HG02938 (cell line): ENCODE measurements around the gene ING4.

Source experiments
- ATAC-seq: cut with Tn5 transposase; IDR thresholded peaks from one replicate; pipeline ENCODE4 v1.9.1; 2021; ENCODE audit warnings: mild to moderate bottlenecking, moderate library complexity; ENCODE audit not compliant: unreplicated experiment

The ING4 gene

DNA sequence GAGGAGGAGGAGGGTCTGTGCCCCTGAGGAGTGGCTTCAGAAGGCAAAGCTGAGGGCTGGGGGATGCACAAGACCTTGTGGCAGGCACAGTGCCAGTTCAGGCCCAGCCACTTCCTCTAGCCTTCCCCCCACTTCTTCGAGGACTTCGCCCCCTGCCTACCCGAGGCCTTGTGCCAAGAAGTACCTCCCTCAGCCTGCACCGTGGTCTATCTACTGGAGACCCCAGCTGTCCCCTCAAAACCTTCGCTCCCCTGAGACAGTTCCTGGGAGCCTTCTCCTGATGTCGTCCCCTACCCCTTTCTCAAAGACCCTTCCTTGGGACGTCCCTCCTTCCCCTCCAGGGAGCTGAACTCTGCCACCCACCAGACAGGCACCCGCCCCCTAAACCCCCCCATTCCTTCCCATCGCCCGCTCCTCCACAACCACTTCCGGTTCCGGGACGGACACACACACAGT is 25.7 kb upstream of the ING4 start:
- peak; percentile 2 for ATAC-seq

DNA sequence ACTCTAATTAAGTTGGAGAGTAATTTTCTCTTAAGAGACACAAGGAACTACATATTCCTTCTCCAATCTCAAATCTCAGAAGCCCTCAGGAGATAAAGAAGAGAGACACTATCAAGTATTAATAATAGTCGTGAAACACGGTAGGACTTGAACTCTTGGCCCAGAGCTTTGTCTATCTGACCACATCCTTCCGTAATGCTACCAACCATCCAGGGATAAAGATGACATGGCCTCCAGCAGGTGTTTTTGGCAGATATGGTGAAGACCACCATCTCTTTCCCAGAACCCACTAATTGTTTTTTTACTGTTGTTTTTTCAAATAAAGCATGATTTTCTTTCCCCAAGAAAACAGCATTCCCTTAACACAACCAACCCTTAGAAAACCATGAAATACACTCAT is 22.9 kb upstream of the ING4 start:
- no peak for ATAC-seq

DNA sequence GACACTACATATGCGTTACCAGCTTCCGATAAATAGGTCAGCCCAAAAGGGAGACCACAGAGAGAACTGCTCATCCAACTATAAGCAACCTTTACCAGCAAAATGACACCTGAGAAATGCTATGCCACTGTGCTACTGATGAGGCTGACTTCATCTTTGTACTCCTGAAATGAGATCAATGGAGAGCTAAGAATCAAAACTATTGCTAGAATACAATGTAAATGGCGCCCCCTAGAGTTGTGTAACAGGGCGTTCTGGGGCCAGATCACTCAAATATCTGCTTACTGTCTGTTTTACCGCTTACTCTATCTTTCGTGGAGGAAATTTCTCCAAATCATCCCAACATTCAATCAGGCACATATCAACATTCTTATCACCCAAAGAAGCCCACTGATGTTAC is 21.7 kb upstream of the ING4 start:
- ATAC-seq: no peak

DNA sequence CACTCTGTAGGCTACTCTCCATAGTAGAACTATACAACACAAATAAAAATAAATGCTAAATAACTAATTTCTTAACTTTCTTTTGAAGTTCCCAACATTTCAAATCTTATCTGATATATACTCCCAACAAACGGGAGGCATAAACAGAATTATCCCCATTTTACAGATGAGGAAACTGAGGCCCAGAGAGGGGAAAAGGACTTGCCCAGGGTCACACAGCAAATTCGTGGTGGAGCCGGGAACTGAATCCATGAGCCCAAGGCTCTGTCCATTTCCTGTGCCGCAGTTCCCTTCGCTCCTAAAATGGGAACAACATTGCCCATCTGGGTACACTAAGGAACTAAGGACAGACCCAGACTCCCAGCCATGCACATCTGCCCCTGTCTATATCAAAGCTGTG is 14.0 kb upstream of the ING4 start:
- no peak for ATAC-seq

DNA sequence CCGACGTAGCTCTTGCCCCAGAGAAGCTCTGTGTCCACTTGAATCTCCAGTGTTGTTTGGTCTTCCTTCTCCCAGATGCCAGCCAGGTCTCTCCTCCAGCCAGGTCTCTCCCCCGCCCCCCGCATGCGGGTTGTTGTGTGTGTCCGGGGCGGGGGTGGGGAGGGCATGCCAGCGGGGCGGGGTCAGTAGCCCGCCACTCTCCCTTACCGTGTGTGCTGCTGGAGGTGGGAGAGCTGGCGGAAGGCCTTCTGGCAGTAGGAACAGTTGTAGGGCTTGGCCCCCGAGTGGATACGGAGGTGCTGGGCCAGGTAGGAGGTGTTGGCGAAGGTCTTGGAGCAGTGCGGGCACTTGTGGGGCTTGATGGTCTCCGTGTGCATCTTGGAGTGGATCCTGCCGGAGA is 9.2 kb upstream of the ING4 start:
- ATAC-seq: no peak

DNA sequence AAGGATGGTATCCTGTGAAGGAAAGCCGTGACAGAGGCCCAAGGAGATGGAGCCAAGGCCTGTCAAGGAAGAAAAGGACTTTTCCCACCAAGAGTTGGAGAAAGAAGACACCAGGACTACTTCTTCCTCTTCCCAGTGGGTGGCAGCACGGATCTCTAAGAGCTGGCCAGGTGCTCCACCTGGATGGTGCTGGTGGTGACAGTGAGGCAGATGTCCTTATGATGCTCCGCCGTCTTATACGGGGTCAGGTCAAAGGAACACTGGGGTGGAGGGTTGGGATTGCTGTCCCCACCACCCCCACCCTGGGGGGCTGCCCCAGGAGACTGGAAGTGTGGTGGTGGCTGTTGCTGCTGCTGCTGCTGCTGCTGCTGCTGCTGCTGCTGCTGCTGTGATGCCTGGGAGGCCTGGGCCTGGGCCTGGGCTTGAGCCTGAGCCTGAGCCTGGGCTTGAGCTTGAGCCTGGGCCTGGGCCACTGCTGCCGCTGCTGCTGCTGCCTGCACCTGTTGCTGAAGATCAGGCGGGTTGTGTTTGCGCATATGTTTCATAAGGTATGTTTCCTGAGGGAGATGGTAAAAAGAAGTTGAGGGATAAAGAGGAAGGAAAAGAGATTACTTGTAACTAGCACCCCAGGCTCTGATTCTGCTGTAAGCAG is 4.8 kb upstream of the ING4 start:
- no peak for ATAC-seq

DNA sequence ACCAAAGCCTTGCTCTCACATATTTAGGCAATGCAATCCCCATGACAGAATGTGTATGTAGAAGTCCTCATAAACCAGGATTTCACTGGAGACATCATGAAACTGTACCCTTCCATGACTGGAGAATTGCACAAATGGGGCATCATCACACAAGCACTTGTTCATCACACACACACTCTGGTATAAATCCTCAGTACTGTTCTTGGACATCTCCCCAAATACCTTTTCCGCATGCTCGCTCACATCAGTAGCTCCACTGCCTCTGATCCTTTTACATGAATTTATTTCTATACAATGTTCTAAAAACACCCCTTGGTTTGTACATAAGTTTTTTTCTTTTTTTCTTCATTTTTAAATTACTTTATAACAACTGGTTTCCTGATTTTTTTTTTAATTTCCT is 3.3 kb upstream of the ING4 start:
- ATAC-seq: no peak

DNA sequence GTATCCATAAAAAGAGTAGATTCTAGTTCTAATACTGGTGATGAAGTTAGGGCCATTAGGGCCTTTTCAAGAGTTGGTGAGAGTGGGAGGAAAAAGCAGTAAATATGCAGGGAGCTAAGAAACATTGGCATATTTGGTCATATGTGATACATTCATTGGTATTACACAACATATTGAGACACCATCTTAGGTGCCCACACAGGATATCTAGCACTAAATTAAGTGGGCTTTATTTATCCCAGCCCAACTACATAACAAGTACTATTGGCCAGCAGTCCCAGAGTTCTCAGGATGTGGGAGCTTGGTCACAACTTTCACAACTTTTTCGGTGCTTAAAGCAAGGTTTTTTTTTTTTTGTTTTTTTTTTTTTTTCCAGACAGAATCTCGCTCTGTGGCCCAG is 2.0 kb upstream of the ING4 start:
- ATAC-seq: no peak

DNA sequence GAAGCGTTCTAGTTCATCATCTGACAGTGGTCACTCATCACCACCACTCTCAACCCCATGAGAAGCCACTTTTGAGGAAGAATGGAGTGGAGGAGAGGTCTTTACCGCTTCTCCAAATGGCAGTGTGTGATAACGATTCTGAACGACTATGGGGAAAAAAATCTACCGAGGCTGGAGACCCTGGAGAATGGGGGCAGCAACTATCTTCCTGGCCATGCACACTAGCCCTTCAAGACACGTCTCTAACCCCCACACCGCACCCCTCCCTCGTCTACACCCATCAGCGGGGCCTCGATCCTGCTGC is 365 bp downstream of the ING4 start:
- ATAC-seq: no peak

DNA sequence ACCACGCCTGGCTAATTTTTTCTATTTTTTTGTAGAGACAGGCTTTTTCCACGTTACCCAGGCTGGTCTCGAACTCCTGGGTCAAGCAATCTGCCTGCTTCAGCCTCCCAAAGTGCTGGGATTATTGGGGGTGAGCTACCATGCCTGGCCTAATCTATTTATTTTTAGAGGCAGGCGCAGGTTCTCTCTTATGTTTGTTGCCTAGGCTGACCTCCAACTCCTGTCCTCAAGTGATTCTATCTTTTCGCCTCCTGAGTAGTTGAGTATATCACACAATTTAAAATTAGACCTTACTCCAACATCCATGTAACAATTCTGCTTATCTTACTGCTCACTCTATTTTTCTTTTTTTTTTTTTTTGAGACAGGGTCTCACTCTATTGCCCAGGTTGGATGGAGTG is 8.9 kb downstream of the ING4 start:
- ATAC-seq: no peak

DNA sequence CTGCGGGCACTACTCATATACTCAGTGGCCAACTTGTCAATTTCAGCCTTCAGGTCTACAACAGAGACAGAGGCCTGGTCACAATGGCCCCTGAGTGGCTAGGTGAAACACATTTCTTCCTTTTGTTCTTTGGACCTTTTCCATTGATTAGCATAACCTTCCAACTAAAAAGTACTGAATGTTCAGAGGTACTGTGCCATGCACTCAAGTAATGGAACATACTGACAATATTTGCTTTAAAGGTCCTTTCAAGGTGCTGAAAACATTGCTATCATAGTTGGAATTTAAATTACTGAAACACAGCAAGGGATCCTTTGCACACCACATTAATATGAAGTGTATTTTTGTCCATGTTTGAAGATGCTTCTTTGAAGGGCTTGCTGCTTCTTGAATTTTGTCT is 9.6 kb downstream of the ING4 start:
- no peak for ATAC-seq

DNA sequence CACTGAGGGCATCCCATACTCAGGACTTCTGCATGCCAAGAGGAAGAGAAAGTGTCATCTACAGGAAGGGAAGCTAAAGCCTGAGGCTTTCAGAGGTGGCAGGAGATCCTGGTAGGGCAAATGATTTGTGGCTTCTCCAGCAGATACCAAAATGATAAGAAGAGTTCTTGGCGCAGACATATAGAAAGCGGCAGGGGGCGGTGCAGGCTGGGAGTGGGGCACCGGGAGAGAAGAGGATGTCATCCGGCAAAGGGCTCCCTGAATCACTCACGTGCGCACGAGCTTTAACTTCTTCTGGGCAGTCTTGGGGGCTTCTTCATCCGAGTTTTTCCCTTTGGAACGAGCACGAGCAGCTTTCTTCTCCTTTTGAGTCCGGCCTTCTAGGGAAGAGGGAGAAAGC is 10.5 kb downstream of the ING4 start:
- no peak for ATAC-seq

DNA sequence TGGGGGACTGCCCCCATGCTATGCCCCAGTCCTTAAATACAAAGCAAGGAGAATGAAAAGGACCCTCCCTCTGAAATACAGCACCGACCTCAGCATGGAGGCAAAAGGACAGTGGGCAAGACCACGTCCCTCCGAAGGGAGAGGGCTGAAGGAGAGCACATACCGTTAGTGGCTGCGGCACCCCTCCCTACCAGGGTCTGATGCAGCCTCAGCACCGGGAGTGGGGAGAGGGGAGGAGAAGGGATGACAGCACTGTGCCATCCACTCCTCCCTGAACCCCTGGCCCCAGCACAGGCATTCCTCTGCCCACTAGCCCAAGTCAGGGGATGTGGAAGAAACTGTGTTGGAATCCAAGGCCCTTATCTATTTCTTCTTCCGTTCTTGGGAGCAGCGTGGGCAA is 12.1 kb downstream of the ING4 start:
- ATAC-seq: no peak

DNA sequence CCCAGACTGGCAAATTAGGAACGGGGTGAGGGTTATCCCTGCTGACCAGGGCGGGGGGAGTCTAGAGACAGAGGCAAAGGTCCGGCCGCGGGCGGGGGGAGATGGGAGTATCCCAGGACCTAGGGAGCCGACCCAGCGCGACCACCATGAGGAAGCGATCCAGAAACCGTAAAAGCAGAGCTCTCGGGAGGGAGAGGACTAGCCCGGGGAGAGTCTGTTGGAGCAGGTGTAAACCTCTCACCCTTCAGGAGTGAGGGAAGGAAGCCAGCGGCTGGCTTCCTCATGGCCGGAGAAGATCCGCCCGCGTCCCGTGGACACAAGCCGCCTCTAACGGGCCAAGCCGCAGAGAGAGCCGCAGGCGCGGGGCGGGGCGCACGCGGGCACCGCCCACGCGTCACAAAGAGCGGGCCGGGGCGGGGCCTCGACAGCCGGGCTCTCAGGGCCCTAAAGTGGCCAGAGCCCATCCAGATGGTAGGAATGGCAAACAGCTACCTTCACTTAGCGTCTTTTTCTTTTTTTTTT is 15.8 kb downstream of the ING4 start, which contains the start of gene ACRBP:
TSS of gene ACRBP (minus strand) at position 350 of the 522 bp plus-strand sequence. CDS start at position 284, 66 bp downstream.
- ATAC-seq: no peak

DNA sequence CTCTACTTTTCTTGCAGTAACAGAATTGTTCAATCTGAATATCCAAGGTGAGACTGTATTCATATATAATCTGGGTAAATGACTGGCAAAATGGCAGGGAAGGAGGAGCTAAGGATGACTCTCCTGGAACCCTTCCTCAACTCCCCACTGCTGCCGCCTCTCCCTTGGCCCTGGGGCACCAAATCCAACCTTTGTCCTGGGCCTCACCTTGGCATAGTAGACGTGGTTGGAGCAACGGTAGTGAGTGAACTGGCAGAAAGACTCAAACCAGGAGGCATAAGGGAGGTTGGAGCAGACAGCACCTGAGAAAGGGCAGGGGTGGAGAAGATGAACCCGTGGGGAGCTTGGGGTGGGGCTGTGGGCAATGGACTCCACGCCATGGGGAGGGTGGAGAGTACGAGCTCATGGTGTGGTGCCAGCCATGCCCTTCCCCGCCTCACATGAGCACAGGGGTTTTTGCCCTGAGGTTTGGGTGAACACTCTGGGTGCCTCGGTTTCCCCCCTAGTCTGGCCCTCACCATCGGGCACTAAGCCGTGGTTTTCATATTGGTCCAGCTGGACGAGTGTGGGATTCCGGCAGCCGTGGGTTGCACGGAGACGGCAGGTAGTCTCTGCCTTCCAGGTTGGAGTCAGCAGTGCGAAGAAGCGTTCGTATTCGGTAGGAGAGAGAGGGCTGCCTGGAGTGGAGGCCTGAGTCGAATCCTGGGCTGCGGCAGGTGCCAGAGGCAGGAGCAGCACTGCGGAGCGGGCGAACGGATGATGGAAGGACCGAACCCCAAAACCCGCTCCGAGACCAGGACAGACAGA is 16.4 kb downstream of the ING4 start:
- no peak for ATAC-seq

DNA sequence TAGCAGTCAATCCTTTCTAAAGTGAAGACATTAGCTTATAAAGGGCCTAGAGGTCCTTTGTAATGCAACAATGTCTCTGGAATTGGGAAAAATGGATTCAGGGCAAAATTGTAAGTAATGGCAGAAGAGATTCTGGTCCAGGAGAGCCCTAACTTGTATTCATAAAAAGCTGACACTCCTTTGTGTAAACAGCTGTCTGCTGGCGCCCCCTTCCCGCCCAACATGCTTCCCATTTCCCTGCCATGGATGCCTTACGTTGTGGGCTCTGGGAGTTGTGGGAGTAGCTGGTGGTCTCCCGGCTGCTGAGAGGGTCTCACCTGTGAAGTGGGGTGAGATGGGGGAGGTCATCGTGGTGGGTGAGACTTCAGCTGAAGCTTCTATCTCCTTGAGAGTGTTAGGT is 18.0 kb downstream of the ING4 start:
- no peak for ATAC-seq

DNA sequence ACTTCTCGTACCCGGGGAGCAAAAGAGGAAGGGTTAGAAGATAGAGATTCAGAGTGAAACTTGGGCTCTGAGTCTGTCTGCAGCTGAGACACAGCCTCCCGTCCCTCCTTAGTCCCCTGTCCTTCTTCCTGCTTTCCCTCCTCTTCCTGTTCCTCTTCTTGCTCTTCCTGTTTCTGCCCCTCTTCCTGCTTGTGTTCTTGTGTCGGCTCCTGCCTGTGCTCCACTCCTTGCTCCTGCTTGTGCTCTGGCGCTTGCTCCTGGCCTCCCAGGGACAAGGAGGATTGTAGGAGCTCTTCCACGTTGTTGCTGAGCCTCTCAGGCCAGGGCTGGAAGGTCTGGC is 18.7 kb downstream of the ING4 start:
- ATAC-seq: no peak

DNA sequence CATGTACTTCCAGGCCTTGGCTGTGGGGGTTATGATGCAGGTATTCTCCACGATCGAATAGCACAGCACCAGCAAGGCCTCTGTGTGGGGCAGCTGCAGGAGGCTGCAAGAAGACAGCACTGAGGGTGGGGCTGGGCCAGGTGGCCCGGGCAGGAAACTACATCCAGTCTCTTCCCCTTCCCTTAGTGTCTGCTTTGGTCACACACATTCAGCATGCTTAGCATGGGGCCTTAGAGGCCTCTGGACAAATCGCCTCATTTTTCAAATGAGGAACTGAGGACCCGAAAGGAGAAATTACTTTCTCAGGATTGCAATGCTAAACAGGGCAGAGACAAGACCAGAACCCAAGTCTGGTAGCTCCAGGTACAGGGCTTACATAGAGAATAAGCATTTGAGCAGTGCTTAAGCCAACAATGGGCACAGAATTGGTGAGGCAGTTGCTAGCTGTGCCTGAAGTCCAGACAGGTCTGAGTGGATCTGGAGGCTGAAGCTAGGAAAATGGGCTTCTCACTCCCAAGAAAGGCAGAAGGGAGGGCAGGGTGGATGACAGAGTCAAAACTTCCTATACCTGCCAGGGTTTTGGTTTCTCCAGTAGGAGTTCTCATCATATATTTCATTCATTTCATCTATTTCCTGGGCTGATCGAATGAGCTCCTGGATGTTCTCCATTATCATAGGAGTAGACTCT is 19.2 kb downstream of the ING4 start:
- no peak for ATAC-seq

DNA sequence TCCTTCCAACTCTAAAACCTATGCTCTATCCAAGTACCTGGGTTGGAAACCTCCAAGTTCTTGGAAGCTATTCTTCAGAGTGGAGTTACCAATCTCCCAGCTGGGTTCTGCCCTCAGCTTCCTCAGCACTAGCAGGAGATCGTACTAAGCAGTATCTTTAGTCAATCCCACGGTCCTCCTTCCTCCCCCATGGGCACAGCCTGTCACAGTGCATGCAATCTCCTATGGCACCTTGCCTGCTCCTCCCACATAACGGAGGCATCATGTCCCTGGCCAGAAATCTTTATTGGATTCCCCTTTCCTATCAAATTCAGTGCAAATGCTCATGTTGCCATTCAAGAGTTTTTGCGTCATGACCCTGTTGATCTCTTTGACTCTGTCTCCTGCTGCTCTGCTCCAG is 21.8 kb downstream of the ING4 start:
- ATAC-seq: no peak

DNA sequence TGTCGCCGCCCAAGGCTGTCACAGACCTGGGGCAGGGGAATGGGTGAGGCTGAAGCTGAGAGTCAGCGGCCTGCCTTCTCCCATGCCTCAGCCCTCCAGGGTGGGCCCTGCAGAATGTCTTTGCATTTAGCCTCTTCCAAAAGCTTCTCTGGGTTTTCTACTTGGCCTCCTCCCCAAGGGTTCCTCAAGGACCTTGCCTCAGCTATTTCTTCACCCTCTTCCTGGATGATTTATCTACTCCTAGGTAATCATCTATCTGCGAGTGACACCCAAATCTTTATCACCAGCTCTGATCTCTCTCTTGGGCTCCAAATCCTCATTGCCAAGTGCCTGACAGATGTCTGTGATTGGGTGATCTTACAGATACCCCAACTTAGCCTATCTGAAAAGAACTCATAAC is 22.4 kb downstream of the ING4 start:
- no peak for ATAC-seq

DNA sequence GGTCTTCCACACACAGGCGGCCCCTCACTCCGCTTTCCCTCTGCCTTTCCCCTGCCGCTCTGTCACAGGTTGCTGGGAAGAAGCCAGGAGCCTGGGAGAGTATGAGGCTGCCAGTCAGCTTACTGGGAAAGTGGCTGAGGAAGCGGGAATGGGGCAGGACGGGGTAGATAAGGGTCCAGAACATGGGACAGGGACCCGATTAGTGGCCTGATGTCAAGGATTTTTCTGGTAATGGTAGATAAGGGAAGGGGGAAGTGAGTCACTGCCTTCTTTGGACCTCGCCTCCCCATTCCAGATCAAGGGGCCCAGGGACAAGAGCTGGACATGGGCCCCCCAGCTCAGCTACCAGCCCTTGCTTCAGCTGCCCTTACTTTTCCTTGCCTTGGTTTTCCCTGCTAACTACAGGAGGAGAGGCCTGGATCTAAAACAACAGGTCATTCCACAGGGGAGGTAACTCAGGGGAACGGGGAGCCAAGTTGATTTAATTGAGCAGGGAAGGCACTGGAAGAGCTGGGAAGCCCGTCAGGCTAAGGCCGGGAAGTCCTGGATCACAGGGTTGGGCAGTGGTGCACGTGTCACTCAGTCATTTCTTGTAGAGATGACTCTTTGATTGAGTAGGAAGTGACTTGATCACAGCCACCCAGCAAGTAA is 23.6 kb downstream of the ING4 start:
- no peak for ATAC-seq

DNA sequence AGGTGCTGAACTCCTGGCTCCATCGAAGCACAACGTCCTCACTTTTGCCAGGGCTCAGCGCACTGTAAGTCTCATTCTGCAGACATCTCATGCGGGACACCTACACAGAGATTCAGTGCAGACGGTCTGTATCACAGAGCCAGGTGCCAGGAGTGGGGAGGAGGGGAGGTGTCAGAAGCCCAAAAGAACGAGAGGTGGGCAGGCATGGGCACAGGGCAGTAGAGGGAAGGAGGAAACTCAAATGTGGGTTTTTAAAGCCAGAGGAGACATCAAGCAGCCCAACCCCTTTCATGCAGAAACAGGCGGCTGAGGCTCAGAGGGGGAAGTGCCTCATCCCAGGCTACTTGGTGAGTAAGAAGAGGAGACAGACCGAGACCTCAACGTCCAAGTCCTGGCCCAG is 24.6 kb downstream of the ING4 start:
- ATAC-seq: no peak
